HCT116 (cell line): ENCODE results near the gene TNRC6A.

ENCODE experiments used
- CTCF ChIP-seq, 3 experiments: fragments of 200-600 bp in 1 of 3; sonication (generic) in 1 of 3; IDR thresholded peaks in 2 of 3; conservative IDR thresholded peaks in 1 of 3; 2 replicates each; pipeline ENCODE4 v1.5.1; 2012 to 2017; ENCODE audit warnings: low read depth in 2 of 3, low read length in 2 of 3, antibody characterized with exemption in 1 of 3, borderline replicate concordance in 1 of 3, control low read depth in 1 of 3, mild to moderate bottlenecking in 1 of 3, mixed read lengths in 1 of 3, mixed run types in 1 of 3, moderate library complexity in 1 of 3; ENCODE audit not compliant: insufficient read depth in 1 of 3
- ELF1 ChIP-seq: IDR thresholded peaks from 2 replicates; pipeline ENCODE4 v1.6.1; 2012; ENCODE audit warnings: low read depth, borderline replicate concordance
- EZH2phosphoT487 ChIP-seq: fragments of 200-600 bp; IDR thresholded peaks from 2 replicates; pipeline ENCODE4 v1.6.1; 2018; ENCODE audit warnings: antibody characterized with exemption, borderline replicate concordance
- FOSL1 ChIP-seq: IDR thresholded peaks from 2 replicates; pipeline ENCODE4 v1.6.1; 2012; ENCODE audit warnings: low read depth
- MAX ChIP-seq: IDR thresholded peaks from 2 replicates; pipeline ENCODE4 v1.6.1; 2012
- POLR2A ChIP-seq: IDR thresholded peaks from 2 replicates; pipeline ENCODE4 v1.7.0; 2011; ENCODE audit warnings: borderline replicate concordance; ENCODE audit not compliant: insufficient read depth, insufficient read length; ENCODE audit errors: extremely low read depth
- POLR2AphosphoS5 ChIP-seq: IDR thresholded peaks from 2 replicates; pipeline ENCODE4 v1.6.1; 2011; ENCODE audit warnings: mild to moderate bottlenecking, low read depth, low read length, moderate library complexity
- SRF ChIP-seq: IDR thresholded peaks from 2 replicates; pipeline ENCODE4 v1.6.1; 2012; ENCODE audit warnings: low read depth
- ZBTB33 ChIP-seq: IDR thresholded peaks from 2 replicates; pipeline ENCODE4 v1.6.1; 2011; ENCODE audit warnings: mild to moderate bottlenecking, low read length, moderate library complexity; ENCODE audit not compliant: insufficient replicate concordance; ENCODE audit errors: extremely low read depth
- ZNF274 ChIP-seq: fragments of 200-500 bp; sonication (Bioruptor generic); IDR thresholded peaks from 2 replicates; pipeline ENCODE4 v1.6.1; 2014; ENCODE audit warnings: mild to moderate bottlenecking, low read depth, low read length, inconsistent platforms

GRCh38 chr16:24773771-24774427, 44.4 kb downstream of the TNRC6A start:
- no peak for TF ChIP-seq POLR2A
- TF ChIP-seq POLR2AphosphoS5, result no peak
- TF ChIP-seq FOSL1, result no peak
- TF ChIP-seq SRF, result no peak
- TF ChIP-seq ZNF274, result no peak
- TF ChIP-seq ZBTB33, result no peak
- no peak for TF ChIP-seq ELF1
- no peak for TF ChIP-seq EZH2phosphoT487
- TF ChIP-seq CTCF (IDR thresholded peaks at IDR 0.05 in 2 of 3, conservative IDR thresholded peaks at IDR 0.05 in 1 of 3; ENCODE audit: borderline replicate concordance in 1 of 3, insufficient read depth in 1 of 3, low read depth in 2 of 3, low read length in 2 of 3), result no peak
- no peak for TF ChIP-seq MAX
